Measurements from ENCODE around the gene PHLPP2. TPM values are rescaled to one million over a fixed set of nuclear protein-coding genes. Genes with fewer than 3 reads are reported as not detected.
"Not testable (repeated sequence)": the region's sequence is repeated elsewhere in the genome, so short reads cannot be mapped to it uniquely, and the experiment has no call there.

The PHLPP2 gene
- total RNA-seq, 2 experiments from 2014 or later, result 6.7 to 14.8 TPM

DNA sequence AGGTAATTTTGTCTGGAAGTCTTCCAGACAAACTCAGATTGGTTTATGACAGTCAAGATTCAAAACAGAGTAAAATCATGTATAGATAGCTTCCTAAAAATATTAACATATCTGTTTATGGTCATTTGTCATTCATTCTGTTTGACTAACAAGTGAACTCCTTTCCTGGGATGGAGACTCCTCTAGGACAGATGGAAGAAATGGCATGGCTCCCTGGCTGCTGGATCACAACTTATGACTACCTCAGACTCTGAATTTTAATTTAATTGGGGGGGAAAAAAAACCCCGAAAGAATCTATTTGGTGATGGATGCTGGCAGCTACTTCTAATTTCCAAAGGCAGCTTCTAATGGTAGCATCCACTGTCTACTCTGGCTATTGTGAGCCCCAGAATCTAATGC lies 34.6 kb downstream of the PHLPP2 start:
- CTCF ChIA-PET (ENCODE audit: unreplicated experiment), result no interaction called here
- no TSS peak for BruUV-seq (replicated peaks)

DNA sequence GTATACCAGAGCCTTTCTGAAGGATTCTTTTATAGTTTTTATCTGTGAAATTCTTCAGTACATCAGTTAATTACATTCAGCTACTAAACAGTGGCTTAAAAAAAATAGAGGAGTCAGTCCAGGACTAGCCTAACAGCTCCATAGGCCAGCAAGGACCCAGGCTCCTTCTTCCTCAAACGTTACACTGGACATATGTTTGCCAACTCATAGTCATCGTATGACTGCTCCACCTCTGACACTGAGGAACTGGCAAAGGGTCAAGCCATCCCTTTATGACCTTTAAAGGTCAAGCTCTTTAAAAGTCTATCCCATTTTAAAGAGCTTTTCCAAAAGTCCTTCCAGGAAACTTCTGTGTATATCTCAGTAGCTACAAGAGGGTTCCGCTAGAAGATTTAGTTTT lies 36.6 kb downstream of the PHLPP2 start:
- no TSS peak for BruUV-seq (replicated peaks)
- H3K4me3 ChIP-seq (ENCODE audit: low read depth, low read length, poor library complexity, severe bottlenecking), result no peak overlapping the region
- no peak for DNase-seq (ENCODE audit: low spot score)
- ChIA-PET CTCF (ENCODE audit: unreplicated experiment) (no interaction called here), POLR2A (no interaction called here)
- no peaks in the 10 kb centered on the region for H3K9me3 ChIP-seq (ENCODE audit: low read length)
- H3K36me3 ChIP-seq (ENCODE audit: insufficient read depth, low read length), result peaks cover 37% of the 10 kb centered on the region
- H2AFZ ChIP-seq (ENCODE audit: low read length), result no peak overlapping the region
- intact Hi-C loops (cut with micrococcal nuclease; ENCODE audit: unreplicated experiment), result no loop called here
- H3K4me1 ChIP-seq (ENCODE audit: insufficient read depth, low read length, poor library complexity, severe bottlenecking), result no peaks in the 10 kb centered on the region
- H3K27ac ChIP-seq (ENCODE audit: low read depth, low read length, poor library complexity, severe bottlenecking), result no peak overlapping the region
- no peak for TF ChIP-seq CTCF (conservative IDR thresholded peaks at IDR 0.05; ENCODE audit: low read length)
- TF ChIP-seq EZH2phosphoT487 (IDR thresholded peaks at IDR 0.05; ENCODE audit: borderline replicate concordance, low read depth, low read length), result no peak
- no peaks in the 10 kb centered on the region for H3K79me2 ChIP-seq (ENCODE audit: insufficient read depth, low read depth, low read length)
- no peaks in the 10 kb centered on the region for H3K9me2 ChIP-seq (ENCODE audit: insufficient read depth, low read length)
- H4K20me1 ChIP-seq (ENCODE audit: insufficient read depth, low read length), result no peaks in the 10 kb centered on the region
- H3K4me2 ChIP-seq (ENCODE audit: low read length), result no peak overlapping the region

More for the DNA sequence above, 34.6 kb downstream of the PHLPP2 start:
- Histone ChIP-seq H3K9me3 (ENCODE audit: low read length) (no peaks in the 10 kb centered on the region), H3K79me2 (ENCODE audit: insufficient read depth, low read depth, low read length) (no peaks in the 10 kb centered on the region), H3K4me1 (ENCODE audit: insufficient read depth, low read length, poor library complexity, severe bottlenecking) (no peaks in the 10 kb centered on the region), H3K4me2 (ENCODE audit: low read length) (no peak overlapping the region), H3K27ac (ENCODE audit: low read depth, low read length, poor library complexity, severe bottlenecking) (no peak overlapping the region), H3K4me3 (ENCODE audit: low read depth, low read length, poor library complexity, severe bottlenecking) (no peak overlapping the region), H3K9me2 (ENCODE audit: insufficient read depth, low read length) (no peaks in the 10 kb centered on the region), H4K20me1 (ENCODE audit: insufficient read depth, low read length) (no peaks in the 10 kb centered on the region), H2AFZ (ENCODE audit: low read length) (no peak overlapping the region), H3K36me3 (ENCODE audit: insufficient read depth, low read length) (peaks cover 28% of the 10 kb centered on the region)
- POLR2A ChIA-PET, result interaction anchor here (0.5 to 0.6 kb wide), 3 partner anchors 266 to 1332 kb away, joined by 3 to 5 read pairs (median 4); no protein-coding TSS in a partner anchor
- no peak for TF ChIP-seq EZH2phosphoT487 (IDR thresholded peaks at IDR 0.05; ENCODE audit: borderline replicate concordance, low read depth, low read length)
- no peak for TF ChIP-seq CTCF (conservative IDR thresholded peaks at IDR 0.05; ENCODE audit: low read length)
- intact Hi-C loops (cut with micrococcal nuclease; ENCODE audit: unreplicated experiment), result no loop called here
- no peak for DNase-seq (ENCODE audit: low spot score)

GRCh38 chr16:71684280-71684679 lies 40.2 kb downstream of the PHLPP2 start:
- H3K27ac ChIP-seq (ENCODE audit: low read depth, low read length, poor library complexity, severe bottlenecking); BruUV-seq (replicated peaks); intact Hi-C loops (cut with micrococcal nuclease; ENCODE audit: unreplicated experiment); CTCF ChIA-PET (ENCODE audit: unreplicated experiment); H3K9me2 ChIP-seq (ENCODE audit: insufficient read depth, low read length); H3K4me3 ChIP-seq (ENCODE audit: low read depth, low read length, poor library complexity, severe bottlenecking); H2AFZ ChIP-seq (ENCODE audit: low read length); H3K79me2 ChIP-seq (ENCODE audit: insufficient read depth, low read depth, low read length); H3K4me1 ChIP-seq (ENCODE audit: insufficient read depth, low read length, poor library complexity, severe bottlenecking); H3K9me3 ChIP-seq (ENCODE audit: low read length); DNase-seq (ENCODE audit: low spot score); H3K4me2 ChIP-seq (ENCODE audit: low read length); H4K20me1 ChIP-seq (ENCODE audit: insufficient read depth, low read length): not testable (repeated sequence)
- POLR2A ChIA-PET, result interaction anchor here (0.5 to 1.2 kb wide), 3 partner anchors 19 to 516 kb away, joined by 3 to 7 read pairs (median 4); no protein-coding TSS in a partner anchor
- peaks cover 52% of the 10 kb centered on the region for H3K36me3 ChIP-seq (ENCODE audit: insufficient read depth, low read length)
